NCI-H2029 (cell line): ENCODE data around the gene CCDC184.

Source experiments
- DNase-seq: peaks from one replicate; lab custom pipeline; 2025; lab: John Stamatoyannopoulos, UW

The CCDC184 gene

GRCh38 chr12:48179466-48179865 is 4.0 kb upstream of the CCDC184 start:
- no peak for DNase-seq

- no peak for DNase-seq
These were observed 3.0 kb upstream of the CCDC184 start for GRCh38 chr12:48180424-48180823.

DNA sequence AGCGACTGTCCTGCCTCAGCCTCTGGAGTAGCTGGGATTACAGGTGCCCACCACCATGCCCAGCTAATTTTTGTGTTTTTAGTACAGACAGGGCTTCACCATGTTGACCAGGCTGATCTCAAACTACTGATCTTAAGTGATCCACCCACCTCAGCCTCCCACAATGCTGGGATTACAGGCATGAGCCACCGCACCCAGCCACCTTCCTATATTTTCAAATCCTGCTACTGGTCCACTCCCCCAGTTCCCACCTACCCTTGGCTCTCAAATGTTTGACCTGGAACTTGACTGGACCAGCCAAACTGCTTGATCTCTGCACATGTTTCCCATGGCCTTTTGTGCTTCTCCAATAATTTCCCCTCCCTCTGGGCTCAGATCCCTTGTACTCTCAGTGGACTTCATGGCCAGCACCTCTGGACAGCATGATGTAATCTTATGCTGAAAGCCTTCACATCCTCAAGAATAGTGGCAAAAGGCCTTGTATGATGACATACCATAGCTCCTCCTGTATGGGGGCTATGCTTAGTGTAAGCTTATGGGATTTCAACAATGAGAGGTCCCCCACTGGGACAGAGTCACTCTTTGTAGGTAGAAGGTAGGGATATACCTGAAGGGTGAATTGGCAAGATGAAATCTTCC is 2.5 kb upstream of the CCDC184 start:
- no peak for DNase-seq

DNA sequence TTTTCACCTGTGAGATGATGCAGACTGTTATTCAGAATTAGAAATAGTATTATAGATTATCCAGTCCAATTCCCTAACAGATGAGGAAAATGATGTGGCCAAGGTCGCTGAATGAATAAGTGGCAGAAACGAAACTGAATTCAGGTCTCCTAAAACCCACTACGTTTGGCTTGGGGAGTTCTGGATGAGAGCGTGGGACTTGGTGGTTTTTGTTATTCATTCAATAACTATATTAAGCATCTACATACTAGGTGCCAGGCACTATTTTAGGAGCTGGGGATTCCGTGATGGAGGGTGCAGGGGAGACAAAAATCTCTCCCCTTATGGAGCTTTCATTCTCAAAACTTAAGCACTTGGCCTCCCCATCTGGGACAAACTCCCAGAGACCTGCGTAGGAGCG is 813 bp upstream of the CCDC184 start:
- DNase-seq = no peak

DNA sequence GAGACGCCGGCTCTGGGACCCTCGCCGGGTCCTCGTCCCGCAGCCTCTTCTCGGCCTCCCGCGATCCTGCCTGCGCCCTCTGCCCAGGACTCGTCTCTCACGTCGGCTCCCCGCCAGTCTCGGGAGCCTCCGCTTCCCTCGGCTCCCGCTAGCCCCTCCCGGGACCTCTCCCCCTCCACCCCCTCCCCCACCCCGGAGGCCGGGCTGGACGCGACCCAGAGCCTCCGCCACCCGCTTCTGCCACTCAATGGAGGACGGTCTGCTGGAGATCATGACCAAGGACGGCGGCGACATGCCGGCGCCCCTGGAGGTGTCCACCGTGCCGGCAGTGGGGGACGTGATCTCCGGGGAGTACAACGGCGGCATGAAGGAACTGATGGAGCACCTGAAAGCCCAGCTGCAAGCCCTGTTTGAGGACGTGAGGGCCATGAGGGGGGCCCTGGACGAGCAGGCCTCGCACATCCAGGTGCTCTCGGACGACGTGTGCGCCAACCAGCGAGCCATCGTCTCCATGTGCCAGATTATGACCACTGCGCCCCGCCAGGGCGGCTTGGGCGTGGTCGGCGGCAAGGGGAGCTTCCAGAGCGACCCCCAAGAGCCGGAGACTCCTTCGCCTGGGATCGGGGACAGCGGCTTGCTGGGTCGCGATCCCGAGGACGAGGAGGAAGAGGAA is 568 bp downstream of the CCDC184 start:
- no peak for DNase-seq

DNA sequence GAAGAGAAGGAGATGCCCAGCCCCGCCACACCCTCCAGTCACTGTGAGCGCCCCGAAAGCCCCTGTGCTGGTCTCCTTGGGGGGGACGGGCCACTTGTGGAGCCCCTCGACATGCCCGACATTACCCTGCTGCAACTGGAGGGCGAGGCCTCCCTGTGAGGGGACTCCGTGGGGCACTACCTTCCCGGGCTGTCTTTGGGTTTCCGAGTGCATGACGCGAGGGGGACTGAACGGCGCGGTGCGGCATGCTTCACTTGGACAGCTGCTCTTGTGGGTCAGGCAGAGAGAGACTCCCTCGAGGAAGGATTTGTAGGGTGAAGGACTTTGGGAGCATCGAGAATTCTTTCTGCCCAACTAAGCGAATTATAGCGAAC is 1.1 kb downstream of the CCDC184 start:
- DNase-seq = no peak

DNA sequence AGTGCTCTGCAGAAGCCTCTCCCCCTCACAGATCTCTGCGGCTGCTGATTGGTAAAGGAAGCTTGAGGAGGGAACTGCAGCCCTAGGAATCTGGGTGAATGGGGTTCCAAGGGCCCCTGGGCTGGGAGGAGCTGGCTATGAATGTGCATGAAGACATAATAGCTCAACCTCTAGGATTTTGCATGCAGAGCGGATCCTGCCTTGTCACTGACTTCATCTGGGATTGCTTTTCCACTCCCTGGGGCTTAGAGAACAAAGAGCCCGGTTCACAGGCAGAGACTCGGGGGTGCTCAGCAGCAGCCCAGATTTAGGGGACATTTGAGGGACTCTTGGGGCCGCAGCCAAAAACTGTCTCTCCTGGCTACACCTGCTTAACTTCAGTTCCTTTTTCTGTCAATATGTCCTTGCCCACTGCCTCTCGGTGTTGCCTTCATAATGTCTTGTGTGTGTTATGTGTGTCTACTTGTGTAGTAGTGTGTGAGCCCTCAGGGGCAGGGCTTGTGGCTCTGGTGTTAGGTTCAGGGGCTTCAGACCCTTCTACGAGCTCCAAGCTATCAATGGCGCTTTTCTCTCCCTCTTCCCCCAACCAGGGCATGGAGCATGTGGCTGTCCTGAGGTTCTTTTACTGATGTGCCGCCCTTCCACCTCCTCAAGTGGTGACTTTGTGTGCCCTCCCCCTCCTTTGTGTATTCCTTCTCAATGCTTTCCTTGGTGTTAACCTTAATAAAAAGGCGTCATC is 1.9 kb downstream of the CCDC184 start:
- DNase-seq = no peak

GRCh38 chr12:48187916-48188695 is 4.7 kb downstream of the CCDC184 start:
- DNase-seq = no peak

- DNase-seq = peak; percentile 7
These were observed 6.1 kb downstream of the CCDC184 start for GRCh38 chr12:48189331-48190125.

DNA sequence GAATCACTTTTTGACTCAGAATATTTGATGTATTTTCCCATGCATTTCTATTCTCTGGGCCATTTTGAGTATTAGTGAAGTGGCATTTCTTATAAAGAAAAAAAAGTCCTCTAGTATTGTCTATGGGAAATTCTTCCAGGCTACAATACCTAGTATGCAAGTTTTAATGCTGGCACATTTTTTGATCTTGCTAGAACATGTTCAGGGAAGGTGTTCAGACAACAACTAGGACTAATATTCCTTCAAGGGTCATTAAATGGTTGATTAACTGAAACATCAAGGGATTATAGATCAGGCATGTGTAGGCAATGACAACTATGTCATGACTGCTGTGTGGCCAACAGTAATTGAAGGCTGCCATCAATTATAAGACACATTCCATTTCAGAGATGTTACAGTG is 7.7 kb downstream of the CCDC184 start:
- no peak for DNase-seq

DNA sequence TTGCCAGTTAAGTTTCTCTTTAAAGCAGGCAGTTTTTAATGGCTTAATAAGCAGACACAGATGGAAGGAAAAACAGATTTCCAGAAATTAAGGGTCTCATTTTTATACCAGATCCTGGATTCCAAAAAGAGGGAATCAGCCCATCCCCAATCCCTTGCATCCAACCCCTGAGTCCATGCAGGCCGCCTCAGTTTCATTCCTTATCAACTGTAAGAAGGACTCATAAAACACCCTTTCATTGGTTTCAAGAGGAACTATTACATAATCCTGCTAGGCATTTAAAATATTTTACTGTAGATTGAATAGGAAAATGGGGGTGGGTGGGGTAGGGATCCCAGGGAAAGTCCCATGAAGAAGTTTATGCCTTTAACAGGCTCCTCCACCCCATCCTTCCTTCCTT is 9.4 kb downstream of the CCDC184 start:
- DNase-seq = no peak

- DNase-seq = no peak
These were observed 10.2 kb downstream of the CCDC184 start for GRCh38 chr12:48193623-48194022.

- DNase-seq = no peak
These were observed 11.4 kb downstream of the CCDC184 start for GRCh38 chr12:48194799-48195201.

GRCh38 chr12:48197549-48197970 is 14.1 kb downstream of the CCDC184 start:
- no peak for DNase-seq

- peak; percentile 76 for DNase-seq
These were observed 14.7 kb downstream of the CCDC184 start for GRCh38 chr12:48197971-48198671.

DNA sequence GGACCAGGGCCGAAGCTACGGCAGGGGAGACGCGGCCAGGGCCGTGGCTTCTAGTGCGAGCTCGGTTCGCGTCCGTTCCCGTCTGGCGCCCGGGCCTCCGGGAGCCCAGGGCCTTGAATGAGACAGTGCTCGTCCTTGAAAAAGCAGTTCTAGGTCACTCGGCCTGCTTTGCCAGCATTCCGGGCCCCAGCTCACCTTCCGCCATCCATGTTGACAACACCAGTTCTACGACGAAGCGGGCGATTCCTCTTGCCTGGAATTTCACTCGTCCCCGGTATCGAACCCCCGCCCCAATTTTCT is 15.2 kb downstream of the CCDC184 start:
- DNase-seq = no peak

DNA sequence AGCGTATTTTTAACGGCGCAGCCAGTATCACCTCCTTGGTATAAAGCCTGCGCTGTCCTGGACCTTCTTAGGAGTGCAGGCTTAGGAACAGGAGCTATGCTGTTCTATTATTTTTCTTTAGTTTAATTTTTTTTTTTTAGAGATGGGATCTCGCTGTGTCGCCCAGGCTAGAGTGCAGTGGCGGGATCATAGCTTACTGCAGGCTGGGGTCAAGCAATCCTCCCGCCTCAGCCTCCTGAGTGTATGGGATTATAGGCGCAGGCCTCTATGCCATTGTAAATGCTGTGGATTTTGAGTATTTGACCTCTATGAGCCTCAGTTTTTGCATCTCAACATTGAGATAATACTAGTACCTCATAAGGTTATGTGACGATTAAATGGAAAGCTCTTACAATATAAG is 15.5 kb downstream of the CCDC184 start:
- DNase-seq = no peak

DNA sequence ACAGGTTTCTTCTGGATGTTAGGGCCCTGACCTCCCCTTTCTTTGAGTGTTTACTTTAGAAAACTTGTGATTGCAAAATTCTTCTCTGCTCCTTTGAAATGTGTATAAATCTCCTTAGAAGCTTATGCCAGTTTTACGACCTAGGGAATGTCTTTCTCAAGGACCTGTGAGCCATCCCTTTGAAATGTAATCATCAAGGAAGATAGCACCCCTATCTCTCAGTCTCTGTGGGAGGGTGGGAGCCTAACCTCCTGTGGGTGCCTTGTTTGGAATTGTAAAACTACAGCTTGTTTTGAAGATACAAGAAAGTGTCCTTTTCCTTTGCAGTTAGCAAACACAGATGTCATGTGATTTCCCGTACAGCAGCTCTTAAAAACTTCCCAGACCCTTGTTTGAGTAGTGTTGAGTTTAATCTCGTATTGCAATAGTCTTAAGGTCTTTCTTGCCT is 16.4 kb downstream of the CCDC184 start:
- no peak for DNase-seq

DNA sequence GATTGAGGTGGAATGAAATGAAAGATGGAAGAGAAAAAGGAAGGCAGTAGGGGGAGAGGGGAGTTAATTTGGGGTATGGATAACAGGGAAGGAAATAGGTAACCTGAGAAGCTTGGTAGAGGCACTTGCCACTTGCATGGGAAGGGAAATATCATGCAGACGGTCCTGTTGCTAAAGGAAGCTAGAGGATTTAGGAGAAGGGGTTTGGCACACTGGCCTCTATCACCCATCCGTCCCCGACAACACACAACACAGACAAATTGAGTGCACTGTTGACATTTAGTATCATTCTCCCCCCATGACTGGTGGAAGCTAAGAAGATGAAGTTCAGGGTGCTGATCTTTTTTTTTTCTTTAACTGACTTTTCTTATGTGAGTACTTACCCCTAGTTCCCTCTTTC is 17.6 kb downstream of the CCDC184 start:
- DNase-seq = no peak

GRCh38 chr12:48201516-48201915 is 18.1 kb downstream of the CCDC184 start:
- no peak for DNase-seq

GRCh38 chr12:48202766-48203165 is 19.3 kb downstream of the CCDC184 start:
- DNase-seq = no peak
